ENCODE measurements around the gene ZNF184. TPM values are rescaled to one million over a fixed set of nuclear protein-coding genes. Genes with fewer than 3 reads are reported as not detected.

The ZNF184 gene
- total and polyA plus RNA-seq, 9 of the 15 experiments (the other 6 are each of a cell fraction or from before 2014, with no cell fraction given): 7.6 to 22.2 (median 12.8) TPM

- TF ChIP-seq, protein P1, sequence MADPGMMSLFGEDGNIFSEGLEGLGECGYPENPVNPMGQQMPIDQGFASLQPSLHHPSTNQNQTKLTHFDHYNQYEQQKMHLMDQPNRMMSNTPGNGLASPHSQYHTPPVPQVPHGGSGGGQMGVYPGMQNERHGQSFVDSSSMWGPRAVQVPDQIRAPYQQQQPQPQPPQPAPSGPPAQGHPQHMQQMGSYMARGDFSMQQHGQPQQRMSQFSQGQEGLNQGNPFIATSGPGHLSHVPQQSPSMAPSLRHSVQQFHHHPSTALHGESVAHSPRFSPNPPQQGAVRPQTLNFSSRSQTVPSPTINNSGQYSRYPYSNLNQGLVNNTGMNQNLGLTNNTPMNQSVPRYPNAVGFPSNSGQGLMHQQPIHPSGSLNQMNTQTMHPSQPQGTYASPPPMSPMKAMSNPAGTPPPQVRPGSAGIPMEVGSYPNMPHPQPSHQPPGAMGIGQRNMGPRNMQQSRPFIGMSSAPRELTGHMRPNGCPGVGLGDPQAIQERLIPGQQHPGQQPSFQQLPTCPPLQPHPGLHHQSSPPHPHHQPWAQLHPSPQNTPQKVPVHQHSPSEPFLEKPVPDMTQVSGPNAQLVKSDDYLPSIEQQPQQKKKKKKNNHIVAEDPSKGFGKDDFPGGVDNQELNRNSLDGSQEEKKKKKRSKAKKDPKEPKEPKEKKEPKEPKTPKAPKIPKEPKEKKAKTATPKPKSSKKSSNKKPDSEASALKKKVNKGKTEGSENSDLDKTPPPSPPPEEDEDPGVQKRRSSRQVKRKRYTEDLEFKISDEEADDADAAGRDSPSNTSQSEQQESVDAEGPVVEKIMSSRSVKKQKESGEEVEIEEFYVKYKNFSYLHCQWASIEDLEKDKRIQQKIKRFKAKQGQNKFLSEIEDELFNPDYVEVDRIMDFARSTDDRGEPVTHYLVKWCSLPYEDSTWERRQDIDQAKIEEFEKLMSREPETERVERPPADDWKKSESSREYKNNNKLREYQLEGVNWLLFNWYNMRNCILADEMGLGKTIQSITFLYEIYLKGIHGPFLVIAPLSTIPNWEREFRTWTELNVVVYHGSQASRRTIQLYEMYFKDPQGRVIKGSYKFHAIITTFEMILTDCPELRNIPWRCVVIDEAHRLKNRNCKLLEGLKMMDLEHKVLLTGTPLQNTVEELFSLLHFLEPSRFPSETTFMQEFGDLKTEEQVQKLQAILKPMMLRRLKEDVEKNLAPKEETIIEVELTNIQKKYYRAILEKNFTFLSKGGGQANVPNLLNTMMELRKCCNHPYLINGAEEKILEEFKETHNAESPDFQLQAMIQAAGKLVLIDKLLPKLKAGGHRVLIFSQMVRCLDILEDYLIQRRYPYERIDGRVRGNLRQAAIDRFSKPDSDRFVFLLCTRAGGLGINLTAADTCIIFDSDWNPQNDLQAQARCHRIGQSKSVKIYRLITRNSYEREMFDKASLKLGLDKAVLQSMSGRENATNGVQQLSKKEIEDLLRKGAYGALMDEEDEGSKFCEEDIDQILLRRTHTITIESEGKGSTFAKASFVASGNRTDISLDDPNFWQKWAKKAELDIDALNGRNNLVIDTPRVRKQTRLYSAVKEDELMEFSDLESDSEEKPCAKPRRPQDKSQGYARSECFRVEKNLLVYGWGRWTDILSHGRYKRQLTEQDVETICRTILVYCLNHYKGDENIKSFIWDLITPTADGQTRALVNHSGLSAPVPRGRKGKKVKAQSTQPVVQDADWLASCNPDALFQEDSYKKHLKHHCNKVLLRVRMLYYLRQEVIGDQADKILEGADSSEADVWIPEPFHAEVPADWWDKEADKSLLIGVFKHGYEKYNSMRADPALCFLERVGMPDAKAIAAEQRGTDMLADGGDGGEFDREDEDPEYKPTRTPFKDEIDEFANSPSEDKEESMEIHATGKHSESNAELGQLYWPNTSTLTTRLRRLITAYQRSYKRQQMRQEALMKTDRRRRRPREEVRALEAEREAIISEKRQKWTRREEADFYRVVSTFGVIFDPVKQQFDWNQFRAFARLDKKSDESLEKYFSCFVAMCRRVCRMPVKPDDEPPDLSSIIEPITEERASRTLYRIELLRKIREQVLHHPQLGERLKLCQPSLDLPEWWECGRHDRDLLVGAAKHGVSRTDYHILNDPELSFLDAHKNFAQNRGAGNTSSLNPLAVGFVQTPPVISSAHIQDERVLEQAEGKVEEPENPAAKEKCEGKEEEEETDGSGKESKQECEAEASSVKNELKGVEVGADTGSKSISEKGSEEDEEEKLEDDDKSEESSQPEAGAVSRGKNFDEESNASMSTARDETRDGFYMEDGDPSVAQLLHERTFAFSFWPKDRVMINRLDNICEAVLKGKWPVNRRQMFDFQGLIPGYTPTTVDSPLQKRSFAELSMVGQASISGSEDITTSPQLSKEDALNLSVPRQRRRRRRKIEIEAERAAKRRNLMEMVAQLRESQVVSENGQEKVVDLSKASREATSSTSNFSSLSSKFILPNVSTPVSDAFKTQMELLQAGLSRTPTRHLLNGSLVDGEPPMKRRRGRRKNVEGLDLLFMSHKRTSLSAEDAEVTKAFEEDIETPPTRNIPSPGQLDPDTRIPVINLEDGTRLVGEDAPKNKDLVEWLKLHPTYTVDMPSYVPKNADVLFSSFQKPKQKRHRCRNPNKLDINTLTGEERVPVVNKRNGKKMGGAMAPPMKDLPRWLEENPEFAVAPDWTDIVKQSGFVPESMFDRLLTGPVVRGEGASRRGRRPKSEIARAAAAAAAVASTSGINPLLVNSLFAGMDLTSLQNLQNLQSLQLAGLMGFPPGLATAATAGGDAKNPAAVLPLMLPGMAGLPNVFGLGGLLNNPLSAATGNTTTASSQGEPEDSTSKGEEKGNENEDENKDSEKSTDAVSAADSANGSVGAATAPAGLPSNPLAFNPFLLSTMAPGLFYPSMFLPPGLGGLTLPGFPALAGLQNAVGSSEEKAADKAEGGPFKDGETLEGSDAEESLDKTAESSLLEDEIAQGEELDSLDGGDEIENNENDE (IDR thresholded peaks at IDR 0.05; ENCODE audit: low read depth, low read length): no peak
- no peak for TF ChIP-seq PPARD (CRISPR knock-in tag; IDR thresholded peaks at IDR 0.05)
- peak; percentile 61; the same call in 1 of the 2 replicates for TF ChIP-seq DPF2 (IDR thresholded peaks at IDR 0.05)
- TF ChIP-seq, protein P2, sequence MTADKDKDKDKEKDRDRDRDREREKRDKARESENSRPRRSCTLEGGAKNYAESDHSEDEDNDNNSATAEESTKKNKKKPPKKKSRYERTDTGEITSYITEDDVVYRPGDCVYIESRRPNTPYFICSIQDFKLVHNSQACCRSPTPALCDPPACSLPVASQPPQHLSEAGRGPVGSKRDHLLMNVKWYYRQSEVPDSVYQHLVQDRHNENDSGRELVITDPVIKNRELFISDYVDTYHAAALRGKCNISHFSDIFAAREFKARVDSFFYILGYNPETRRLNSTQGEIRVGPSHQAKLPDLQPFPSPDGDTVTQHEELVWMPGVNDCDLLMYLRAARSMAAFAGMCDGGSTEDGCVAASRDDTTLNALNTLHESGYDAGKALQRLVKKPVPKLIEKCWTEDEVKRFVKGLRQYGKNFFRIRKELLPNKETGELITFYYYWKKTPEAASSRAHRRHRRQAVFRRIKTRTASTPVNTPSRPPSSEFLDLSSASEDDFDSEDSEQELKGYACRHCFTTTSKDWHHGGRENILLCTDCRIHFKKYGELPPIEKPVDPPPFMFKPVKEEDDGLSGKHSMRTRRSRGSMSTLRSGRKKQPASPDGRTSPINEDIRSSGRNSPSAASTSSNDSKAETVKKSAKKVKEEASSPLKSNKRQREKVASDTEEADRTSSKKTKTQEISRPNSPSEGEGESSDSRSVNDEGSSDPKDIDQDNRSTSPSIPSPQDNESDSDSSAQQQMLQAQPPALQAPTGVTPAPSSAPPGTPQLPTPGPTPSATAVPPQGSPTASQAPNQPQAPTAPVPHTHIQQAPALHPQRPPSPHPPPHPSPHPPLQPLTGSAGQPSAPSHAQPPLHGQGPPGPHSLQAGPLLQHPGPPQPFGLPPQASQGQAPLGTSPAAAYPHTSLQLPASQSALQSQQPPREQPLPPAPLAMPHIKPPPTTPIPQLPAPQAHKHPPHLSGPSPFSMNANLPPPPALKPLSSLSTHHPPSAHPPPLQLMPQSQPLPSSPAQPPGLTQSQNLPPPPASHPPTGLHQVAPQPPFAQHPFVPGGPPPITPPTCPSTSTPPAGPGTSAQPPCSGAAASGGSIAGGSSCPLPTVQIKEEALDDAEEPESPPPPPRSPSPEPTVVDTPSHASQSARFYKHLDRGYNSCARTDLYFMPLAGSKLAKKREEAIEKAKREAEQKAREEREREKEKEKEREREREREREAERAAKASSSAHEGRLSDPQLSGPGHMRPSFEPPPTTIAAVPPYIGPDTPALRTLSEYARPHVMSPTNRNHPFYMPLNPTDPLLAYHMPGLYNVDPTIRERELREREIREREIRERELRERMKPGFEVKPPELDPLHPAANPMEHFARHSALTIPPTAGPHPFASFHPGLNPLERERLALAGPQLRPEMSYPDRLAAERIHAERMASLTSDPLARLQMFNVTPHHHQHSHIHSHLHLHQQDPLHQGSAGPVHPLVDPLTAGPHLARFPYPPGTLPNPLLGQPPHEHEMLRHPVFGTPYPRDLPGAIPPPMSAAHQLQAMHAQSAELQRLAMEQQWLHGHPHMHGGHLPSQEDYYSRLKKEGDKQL (CRISPR knock-in tag; IDR thresholded peaks at IDR 0.05; ENCODE audit: borderline replicate concordance): no peak
- TF ChIP-seq ZKSCAN3 (CRISPR knock-in tag; IDR thresholded peaks at IDR 0.05): no peak
- peak; percentile 79 for TF ChIP-seq ZNF316 (IDR thresholded peaks at IDR 0.05)
- TF ChIP-seq NFE2L1 (tag; IDR thresholded peaks at IDR 0.05; ENCODE audit: borderline replicate concordance, low read depth): no peak
- TF ChIP-seq CBX1 (IDR thresholded peaks at IDR 0.05; ENCODE audit: low read depth): no peak
- TF ChIP-seq KLF10 (CRISPR knock-in tag; IDR thresholded peaks at IDR 0.05): no peak
- no peak for TF ChIP-seq ZNF561 (CRISPR knock-in tag; conservative IDR thresholded peaks at IDR 0.05)
- TF ChIP-seq SMAD2 (IDR thresholded peaks at IDR 0.05; ENCODE audit: low read depth, low read length): no peak
- no peak for TF ChIP-seq WHSC1 (IDR thresholded peaks at IDR 0.05; ENCODE audit: low read length)
These were observed 32.5 kb upstream of the ZNF184 start (continued) for GRCh38 chr6:27505209-27506027.

Measured in K562 (cell line).